ENCODE results near the gene CLASP1.

DNA sequence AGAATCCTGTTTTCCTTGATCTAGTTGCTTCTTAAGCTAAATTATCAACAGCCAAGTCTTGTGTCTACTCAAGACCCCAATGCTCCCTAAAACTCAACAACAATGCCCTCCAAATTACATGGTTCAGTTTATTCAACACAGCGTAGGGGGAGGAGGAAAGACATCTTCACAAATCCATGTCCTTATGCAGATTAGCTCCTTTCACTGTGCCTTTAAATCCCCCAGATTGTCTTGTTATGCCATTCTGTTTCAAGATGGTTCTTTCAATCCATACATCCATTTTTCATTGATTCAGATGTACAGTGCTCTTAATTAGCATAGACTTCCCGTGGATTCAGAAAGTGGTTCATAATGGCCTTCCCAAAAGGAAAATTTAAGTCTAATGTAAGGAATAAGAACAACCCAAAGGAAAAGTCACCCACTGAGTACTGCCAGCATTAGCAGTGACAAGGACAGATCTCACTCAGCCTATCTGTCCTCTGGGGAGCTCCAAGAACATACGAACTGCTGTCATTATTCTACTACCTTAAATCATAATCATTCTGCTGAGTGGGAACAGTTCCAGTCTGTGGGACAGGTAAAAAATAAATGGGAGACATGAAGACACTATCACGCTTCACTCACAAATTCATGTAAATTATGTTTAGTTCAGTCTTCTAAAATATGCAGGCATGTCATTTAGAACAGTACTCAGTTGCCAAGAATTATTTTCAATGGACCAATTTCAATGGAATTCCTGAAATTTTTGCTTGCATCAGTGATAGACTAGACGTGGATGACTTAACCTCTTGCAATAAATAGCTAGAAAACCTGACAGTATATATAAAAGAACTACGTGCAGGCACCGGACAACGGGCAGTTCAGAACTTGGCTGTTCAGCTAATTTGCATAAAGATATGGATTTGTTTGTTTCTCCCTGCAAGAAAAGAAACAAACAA, 177.5 kb downstream of the CLASP1 start:
- TF ChIP-seq, protein P1, sequence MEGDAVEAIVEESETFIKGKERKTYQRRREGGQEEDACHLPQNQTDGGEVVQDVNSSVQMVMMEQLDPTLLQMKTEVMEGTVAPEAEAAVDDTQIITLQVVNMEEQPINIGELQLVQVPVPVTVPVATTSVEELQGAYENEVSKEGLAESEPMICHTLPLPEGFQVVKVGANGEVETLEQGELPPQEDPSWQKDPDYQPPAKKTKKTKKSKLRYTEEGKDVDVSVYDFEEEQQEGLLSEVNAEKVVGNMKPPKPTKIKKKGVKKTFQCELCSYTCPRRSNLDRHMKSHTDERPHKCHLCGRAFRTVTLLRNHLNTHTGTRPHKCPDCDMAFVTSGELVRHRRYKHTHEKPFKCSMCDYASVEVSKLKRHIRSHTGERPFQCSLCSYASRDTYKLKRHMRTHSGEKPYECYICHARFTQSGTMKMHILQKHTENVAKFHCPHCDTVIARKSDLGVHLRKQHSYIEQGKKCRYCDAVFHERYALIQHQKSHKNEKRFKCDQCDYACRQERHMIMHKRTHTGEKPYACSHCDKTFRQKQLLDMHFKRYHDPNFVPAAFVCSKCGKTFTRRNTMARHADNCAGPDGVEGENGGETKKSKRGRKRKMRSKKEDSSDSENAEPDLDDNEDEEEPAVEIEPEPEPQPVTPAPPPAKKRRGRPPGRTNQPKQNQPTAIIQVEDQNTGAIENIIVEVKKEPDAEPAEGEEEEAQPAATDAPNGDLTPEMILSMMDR (IDR thresholded peaks at IDR 0.05; ENCODE audit: low read depth, low read length, missing input control), result no peak
- TF ChIP-seq, protein P2, sequence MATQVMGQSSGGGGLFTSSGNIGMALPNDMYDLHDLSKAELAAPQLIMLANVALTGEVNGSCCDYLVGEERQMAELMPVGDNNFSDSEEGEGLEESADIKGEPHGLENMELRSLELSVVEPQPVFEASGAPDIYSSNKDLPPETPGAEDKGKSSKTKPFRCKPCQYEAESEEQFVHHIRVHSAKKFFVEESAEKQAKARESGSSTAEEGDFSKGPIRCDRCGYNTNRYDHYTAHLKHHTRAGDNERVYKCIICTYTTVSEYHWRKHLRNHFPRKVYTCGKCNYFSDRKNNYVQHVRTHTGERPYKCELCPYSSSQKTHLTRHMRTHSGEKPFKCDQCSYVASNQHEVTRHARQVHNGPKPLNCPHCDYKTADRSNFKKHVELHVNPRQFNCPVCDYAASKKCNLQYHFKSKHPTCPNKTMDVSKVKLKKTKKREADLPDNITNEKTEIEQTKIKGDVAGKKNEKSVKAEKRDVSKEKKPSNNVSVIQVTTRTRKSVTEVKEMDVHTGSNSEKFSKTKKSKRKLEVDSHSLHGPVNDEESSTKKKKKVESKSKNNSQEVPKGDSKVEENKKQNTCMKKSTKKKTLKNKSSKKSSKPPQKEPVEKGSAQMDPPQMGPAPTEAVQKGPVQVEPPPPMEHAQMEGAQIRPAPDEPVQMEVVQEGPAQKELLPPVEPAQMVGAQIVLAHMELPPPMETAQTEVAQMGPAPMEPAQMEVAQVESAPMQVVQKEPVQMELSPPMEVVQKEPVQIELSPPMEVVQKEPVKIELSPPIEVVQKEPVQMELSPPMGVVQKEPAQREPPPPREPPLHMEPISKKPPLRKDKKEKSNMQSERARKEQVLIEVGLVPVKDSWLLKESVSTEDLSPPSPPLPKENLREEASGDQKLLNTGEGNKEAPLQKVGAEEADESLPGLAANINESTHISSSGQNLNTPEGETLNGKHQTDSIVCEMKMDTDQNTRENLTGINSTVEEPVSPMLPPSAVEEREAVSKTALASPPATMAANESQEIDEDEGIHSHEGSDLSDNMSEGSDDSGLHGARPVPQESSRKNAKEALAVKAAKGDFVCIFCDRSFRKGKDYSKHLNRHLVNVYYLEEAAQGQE (IDR thresholded peaks at IDR 0.05), result no peak
